ENCODE measurements around the gene PTPRN2. TPM values are rescaled to one million over a fixed set of nuclear protein-coding genes. Genes with fewer than 3 reads are reported as not detected.

The PTPRN2 gene
- total and polyA plus RNA-seq, 2 donors (not counting 1 experiment from before 2014, with no cell fraction given) = 0.54 to 1.2 TPM

DNA sequence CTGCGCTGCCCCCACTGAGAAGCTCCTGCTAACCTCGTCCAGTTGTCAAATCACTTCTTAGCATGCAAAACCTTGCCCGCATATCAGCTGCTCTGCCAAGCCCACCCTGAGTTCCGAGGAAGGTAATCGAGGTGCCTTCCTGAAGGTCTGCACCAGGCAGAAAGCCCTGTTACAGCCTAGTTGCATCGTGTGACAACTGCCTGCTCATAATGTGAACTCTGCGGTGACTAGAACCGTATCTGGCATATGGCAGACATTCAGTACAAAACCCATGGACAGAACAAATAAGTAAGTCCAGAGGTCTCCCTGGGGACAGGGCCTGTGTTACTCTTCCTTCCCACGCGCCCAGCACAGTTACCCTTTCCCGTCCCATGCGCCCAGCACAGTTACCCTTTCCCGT is 856.5 kb downstream of the PTPRN2 start:
- Histone ChIP-seq H3K4me2 (ENCODE audit: extremely low read depth, insufficient read depth, low read length) (no peak overlapping the region), H3K9me3 (ENCODE audit: control insufficient read depth, insufficient read depth, low read depth, low read length) (no peaks in the 10 kb centered on the region), H3K9ac (ENCODE audit: insufficient read depth, low read length) (no peak overlapping the region), H4K20me1 (ENCODE audit: control insufficient read depth, extremely low read depth, insufficient read depth, low read length) (no peaks in the 10 kb centered on the region), H2AFZ (ENCODE audit: low read length) (no peak overlapping the region), H3K4me1 (ENCODE audit: control insufficient read depth, extremely low read depth, insufficient read depth, low read length) (no peaks in the 10 kb centered on the region), H3K36me3 (ENCODE audit: control insufficient read depth, insufficient read depth, low read length) (no peaks in the 10 kb centered on the region), H3K27ac (ENCODE audit: insufficient read depth, low read length) (no peak overlapping the region), H3K4me3 (replicated peaks in 1 of 4; ENCODE audit: control extremely low read depth in 1 of 4, insufficient read depth in 1 of 4, low read depth in 3 of 4, low read length in 4 of 4) (no peak overlapping the region), H3K27me3 (ENCODE audit: control insufficient read depth, insufficient read depth, low read length) (no peaks in the 10 kb centered on the region), H3K79me2 (ENCODE audit: control insufficient read depth, insufficient read depth, low read length) (no peaks in the 10 kb centered on the region)
- no peak for DNase-seq (ENCODE audit: low read depth in 2 of 2)
- no peak for TF ChIP-seq CTCF (conservative IDR thresholded peaks at IDR 0.05 in 1 of 2, IDR thresholded peaks at IDR 0.05 in 1 of 2; ENCODE audit: low read depth in 1 of 2, low read length in 2 of 2)
- TF ChIP-seq EZH2 (IDR thresholded peaks at IDR 0.05; ENCODE audit: low read length, missing control alignments) = no peak

- H3K9me3 ChIP-seq (ENCODE audit: control insufficient read depth, insufficient read depth, low read depth, low read length) = no peaks in the 10 kb centered on the region
- no peak overlapping the region for H3K27ac ChIP-seq (ENCODE audit: insufficient read depth, low read length)
- H3K4me3 ChIP-seq (replicated peaks in 1 of 4; ENCODE audit: control extremely low read depth in 1 of 4, insufficient read depth in 1 of 4, low read depth in 3 of 4, low read length in 4 of 4) = no peak overlapping the region
- H3K4me2 ChIP-seq (ENCODE audit: extremely low read depth, insufficient read depth, low read length) = no peak overlapping the region
- H3K27me3 ChIP-seq (ENCODE audit: control insufficient read depth, insufficient read depth, low read length) = no peaks in the 10 kb centered on the region
- no peaks in the 10 kb centered on the region for H4K20me1 ChIP-seq (ENCODE audit: control insufficient read depth, extremely low read depth, insufficient read depth, low read length)
- no peak for DNase-seq (ENCODE audit: low read depth in 2 of 2)
- H3K4me1 ChIP-seq (ENCODE audit: control insufficient read depth, extremely low read depth, insufficient read depth, low read length) = no peaks in the 10 kb centered on the region
- H3K9ac ChIP-seq (ENCODE audit: insufficient read depth, low read length) = no peak overlapping the region
- TF ChIP-seq CTCF (conservative IDR thresholded peaks at IDR 0.05 in 1 of 2, IDR thresholded peaks at IDR 0.05 in 1 of 2; ENCODE audit: low read depth in 1 of 2, low read length in 2 of 2) (no peak), EZH2 (IDR thresholded peaks at IDR 0.05; ENCODE audit: low read length, missing control alignments) (no peak)
- no peak overlapping the region for H2AFZ ChIP-seq (ENCODE audit: low read length)
- no peaks in the 10 kb centered on the region for H3K36me3 ChIP-seq (ENCODE audit: control insufficient read depth, insufficient read depth, low read length)
- H3K79me2 ChIP-seq (ENCODE audit: control insufficient read depth, insufficient read depth, low read length) = no peaks in the 10 kb centered on the region
Observed at GRCh38 chr7:157730614-157731013, 857.0 kb downstream of the PTPRN2 start.

- TF ChIP-seq CTCF (conservative IDR thresholded peaks at IDR 0.05 in 1 of 2, IDR thresholded peaks at IDR 0.05 in 1 of 2; ENCODE audit: low read depth in 1 of 2, low read length in 2 of 2) = no peak
- no peak for TF ChIP-seq EZH2 (IDR thresholded peaks at IDR 0.05; ENCODE audit: low read length, missing control alignments)
- no peaks in the 10 kb centered on the region for H3K4me1 ChIP-seq (ENCODE audit: control insufficient read depth, extremely low read depth, insufficient read depth, low read length)
- H3K9me3 ChIP-seq (ENCODE audit: control insufficient read depth, insufficient read depth, low read depth, low read length) = no peaks in the 10 kb centered on the region
- H4K20me1 ChIP-seq (ENCODE audit: control insufficient read depth, extremely low read depth, insufficient read depth, low read length) = no peaks in the 10 kb centered on the region
- H3K79me2 ChIP-seq (ENCODE audit: control insufficient read depth, insufficient read depth, low read length) = no peaks in the 10 kb centered on the region
- H3K27me3 ChIP-seq (ENCODE audit: control insufficient read depth, insufficient read depth, low read length) = no peaks in the 10 kb centered on the region
- no peak overlapping the region for H3K27ac ChIP-seq (ENCODE audit: insufficient read depth, low read length)
- no peak overlapping the region for H3K4me3 ChIP-seq (replicated peaks in 1 of 4; ENCODE audit: control extremely low read depth in 1 of 4, insufficient read depth in 1 of 4, low read depth in 3 of 4, low read length in 4 of 4)
- H3K9ac ChIP-seq (ENCODE audit: insufficient read depth, low read length) = no peak overlapping the region
- H3K36me3 ChIP-seq (ENCODE audit: control insufficient read depth, insufficient read depth, low read length) = no peaks in the 10 kb centered on the region
- no peak overlapping the region for H3K4me2 ChIP-seq (ENCODE audit: extremely low read depth, insufficient read depth, low read length)
- H2AFZ ChIP-seq (ENCODE audit: low read length) = no peak overlapping the region
- DNase-seq (ENCODE audit: low read depth in 2 of 2) = no peak
Observed at GRCh38 chr7:157729566-157729965, 858.1 kb downstream of the PTPRN2 start.

Measured in fibroblast of lung (primary cell).